Activated CD8-positive, alpha-beta T cell treated with anti-CD3 and anti-CD28 coated beads, Interleukin-2, amount 10 ng/mL, durations not matched to agents 7 days and 5 days (primary cell): ENCODE results near the gene LRRC7. TPM values are rescaled to one million over a fixed set of nuclear protein-coding genes. Genes with fewer than 3 reads are reported as not detected.

Source experiments
- ATAC-seq: fragments of 150-1000 bp; cut with Tn5 transposase; one replicate; pipeline ENCODE4 v1.10.0; 2021; ENCODE audit warnings: moderate library complexity
- CTCF ChIA-PET: fragments of 350-600 bp; sonication (Branson Sonifier 250); formaldehyde crosslinking; loops from one replicate; lab custom pipeline; 2021; ENCODE audit warnings: antibody characterized with exemption; lab: Charles Lee
- POLR2A ChIA-PET: fragments of 350-600 bp; sonication (Branson Sonifier 250); formaldehyde crosslinking; loops from one replicate; lab custom pipeline; 2021; ENCODE audit warnings: antibody characterized with exemption; lab: Charles Lee
- DNase-seq: peaks from one replicate; pipeline ENCODE4 v3.0.0-alpha.2; 2020
- H3K27ac Mint-ChIP-seq: one replicate; pipeline ENCODE4 v1.8.0; 2021; ENCODE audit warnings: mild to moderate bottlenecking, mixed read lengths
- H3K27me3 Mint-ChIP-seq: one replicate; pipeline ENCODE4 v1.8.0; 2021; ENCODE audit warnings: low read depth, mixed read lengths
- H3K36me3 Mint-ChIP-seq: one replicate; pipeline ENCODE4 v1.8.0; 2021; ENCODE audit warnings: low read depth, mixed read lengths
- H3K4me1 Mint-ChIP-seq: one replicate; pipeline ENCODE4 v1.8.0; 2021; ENCODE audit warnings: low read depth, mixed read lengths
- H3K4me3 Mint-ChIP-seq: one replicate; pipeline ENCODE4 v1.8.0; 2021; ENCODE audit warnings: mild to moderate bottlenecking, mixed read lengths
- H3K9me3 Mint-ChIP-seq: one replicate; pipeline ENCODE4 v1.8.0; 2022; ENCODE audit warnings: mixed read lengths; ENCODE audit not compliant: insufficient read depth
- total RNA-seq, 2 experiments: library from RNA; stranded (reverse); gene quantifications; one replicate each; pipeline ENCODE4 v1.2.3, GENCODE V29; 2021

Gene LRRC7
- total RNA-seq, 2 experiments from 2014 or later = 0.08 to 0.16 TPM

- Mint-ChIP-seq H3K27me3 (no peaks in the 10 kb centered on the region), H3K4me1 (peaks cover 9% of the 10 kb centered on the region), H3K9me3 (peaks cover 27% of the 10 kb centered on the region), H3K27ac (no peak overlapping the region), H3K4me3 (no peak overlapping the region), H3K36me3 (no peaks in the 10 kb centered on the region)
- ATAC-seq (no peak), DNase-seq (no peak)
- POLR2A ChIA-PET = no interaction called here
- CTCF ChIA-PET = no interaction called here
Observed at GRCh38 chr1:69662321-69662720, 94.6 kb downstream of the LRRC7 start.

- H3K9me3 Mint-ChIP-seq = peaks cover 21% of the 10 kb centered on the region
- H3K4me3 Mint-ChIP-seq = no peak overlapping the region
- DNase-seq = no peak
- no peaks in the 10 kb centered on the region for H3K4me1 Mint-ChIP-seq
- no peaks in the 10 kb centered on the region for H3K27me3 Mint-ChIP-seq
- H3K27ac Mint-ChIP-seq = no peak overlapping the region
- ATAC-seq = no peak
- POLR2A ChIA-PET = no interaction called here
- no peaks in the 10 kb centered on the region for H3K36me3 Mint-ChIP-seq
- CTCF ChIA-PET = no interaction called here
Observed at GRCh38 chr1:69671363-69672010, 103.8 kb downstream of the LRRC7 start.

- no peak for DNase-seq
- ATAC-seq = no peak
- CTCF ChIA-PET = no interaction called here
- peaks cover 16% of the 10 kb centered on the region for H3K9me3 Mint-ChIP-seq
- H3K27ac Mint-ChIP-seq = no peak overlapping the region
- POLR2A ChIA-PET = no interaction called here
- H3K4me3 Mint-ChIP-seq = no peak overlapping the region
- no peaks in the 10 kb centered on the region for H3K27me3 Mint-ChIP-seq
- H3K36me3 Mint-ChIP-seq = no peaks in the 10 kb centered on the region
- no peaks in the 10 kb centered on the region for H3K4me1 Mint-ChIP-seq
Observed at GRCh38 chr1:69673321-69673720, 105.6 kb downstream of the LRRC7 start.

- Mint-ChIP-seq H3K27ac (no peak overlapping the region), H3K27me3 (no peaks in the 10 kb centered on the region), H3K9me3 (peaks cover 10% of the 10 kb centered on the region), H3K36me3 (no peaks in the 10 kb centered on the region), H3K4me3 (no peak overlapping the region), H3K4me1 (no peaks in the 10 kb centered on the region)
- no peak for ATAC-seq
- ChIA-PET CTCF (no interaction called here), POLR2A (no interaction called here)
- no peak for DNase-seq
Observed at GRCh38 chr1:69679965-69680364, 112.2 kb downstream of the LRRC7 start.

- ATAC-seq = no peak
- POLR2A ChIA-PET = no interaction called here
- H3K4me3 Mint-ChIP-seq = no peak overlapping the region
- CTCF ChIA-PET = no interaction called here
- no peaks in the 10 kb centered on the region for H3K36me3 Mint-ChIP-seq
- no peak for DNase-seq
- H3K4me1 Mint-ChIP-seq = no peaks in the 10 kb centered on the region
- H3K9me3 Mint-ChIP-seq = peaks cover 7% of the 10 kb centered on the region
- H3K27ac Mint-ChIP-seq = no peak overlapping the region
- no peaks in the 10 kb centered on the region for H3K27me3 Mint-ChIP-seq
Observed at GRCh38 chr1:69686367-69686984, 118.8 kb downstream of the LRRC7 start.

GRCh38 chr1:69688193-69688592, 120.5 kb downstream of the LRRC7 start:
- no peak overlapping the region for H3K4me3 Mint-ChIP-seq
- H3K27ac Mint-ChIP-seq = no peak overlapping the region
- H3K36me3 Mint-ChIP-seq = no peaks in the 10 kb centered on the region
- no peak for ATAC-seq
- DNase-seq = no peak
- CTCF ChIA-PET = interaction anchor here (0.5 kb wide), 1 partner anchor 327 kb away, joined by 3 read pairs; no protein-coding TSS in a partner anchor
- peaks cover 7% of the 10 kb centered on the region for H3K9me3 Mint-ChIP-seq
- POLR2A ChIA-PET = no interaction called here
- no peaks in the 10 kb centered on the region for H3K27me3 Mint-ChIP-seq
- no peaks in the 10 kb centered on the region for H3K4me1 Mint-ChIP-seq

GRCh38 chr1:69691179-69691578, 123.5 kb downstream of the LRRC7 start:
- Mint-ChIP-seq H3K4me1 (no peaks in the 10 kb centered on the region), H3K36me3 (no peaks in the 10 kb centered on the region), H3K9me3 (peaks cover 3% of the 10 kb centered on the region), H3K27me3 (no peaks in the 10 kb centered on the region), H3K27ac (no peak overlapping the region), H3K4me3 (no peak overlapping the region)
- POLR2A ChIA-PET = no interaction called here
- no peak for DNase-seq
- CTCF ChIA-PET = no interaction called here
- no peak for ATAC-seq

- no peak overlapping the region for H3K4me3 Mint-ChIP-seq
- no peaks in the 10 kb centered on the region for H3K27me3 Mint-ChIP-seq
- no peaks in the 10 kb centered on the region for H3K36me3 Mint-ChIP-seq
- DNase-seq (no peak), ATAC-seq (no peak)
- ChIA-PET POLR2A (no interaction called here), CTCF (no interaction called here)
- H3K27ac Mint-ChIP-seq = no peak overlapping the region
- H3K9me3 Mint-ChIP-seq = no peaks in the 10 kb centered on the region
- no peaks in the 10 kb centered on the region for H3K4me1 Mint-ChIP-seq
Observed at GRCh38 chr1:69693921-69694675, 126.4 kb downstream of the LRRC7 start.

- Mint-ChIP-seq H3K4me3 (no peak overlapping the region), H3K27ac (no peak overlapping the region), H3K9me3 (no peaks in the 10 kb centered on the region), H3K27me3 (no peaks in the 10 kb centered on the region), H3K4me1 (no peaks in the 10 kb centered on the region), H3K36me3 (no peaks in the 10 kb centered on the region)
- no peak for ATAC-seq
- CTCF ChIA-PET = no interaction called here
- DNase-seq = no peak
- POLR2A ChIA-PET = no interaction called here
Observed at GRCh38 chr1:69697340-69697739, 129.6 kb downstream of the LRRC7 start.

GRCh38 chr1:69700770-69701169, 133.0 kb downstream of the LRRC7 start:
- no peaks in the 10 kb centered on the region for H3K9me3 Mint-ChIP-seq
- POLR2A ChIA-PET = no interaction called here

GRCh38 chr1:69702085-69702484, 134.4 kb downstream of the LRRC7 start:
- ATAC-seq = no peak
- no peaks in the 10 kb centered on the region for H3K9me3 Mint-ChIP-seq
- no peaks in the 10 kb centered on the region for H3K4me1 Mint-ChIP-seq
- ChIA-PET CTCF (no interaction called here), POLR2A (no interaction called here)
- no peaks in the 10 kb centered on the region for H3K27me3 Mint-ChIP-seq
- no peak for DNase-seq
- H3K27ac Mint-ChIP-seq = no peak overlapping the region
- no peak overlapping the region for H3K4me3 Mint-ChIP-seq
- H3K36me3 Mint-ChIP-seq = no peaks in the 10 kb centered on the region

More at GRCh38 chr1:69700770-69701169, 133.0 kb downstream of the LRRC7 start:
- H3K27me3 Mint-ChIP-seq = no peaks in the 10 kb centered on the region
- no peaks in the 10 kb centered on the region for H3K36me3 Mint-ChIP-seq
- no peaks in the 10 kb centered on the region for H3K4me1 Mint-ChIP-seq
- CTCF ChIA-PET = no interaction called here
- H3K27ac Mint-ChIP-seq = no peak overlapping the region
- DNase-seq = no peak
- no peak overlapping the region for H3K4me3 Mint-ChIP-seq
- ATAC-seq = no peak

GRCh38 chr1:69706473-69706872, 138.8 kb downstream of the LRRC7 start:
- ChIA-PET POLR2A (no interaction called here), CTCF (no interaction called here)
- Mint-ChIP-seq H3K4me1 (no peaks in the 10 kb centered on the region), H3K36me3 (no peaks in the 10 kb centered on the region), H3K27ac (no peak overlapping the region), H3K27me3 (no peaks in the 10 kb centered on the region), H3K9me3 (no peaks in the 10 kb centered on the region), H3K4me3 (no peak overlapping the region)
- no peak for ATAC-seq
- DNase-seq = no peak
